Effector CD8-positive, alpha-beta T cell (primary cell): Measurements from ENCODE around the gene ABLIM1.

Source experiments
- DNase-seq: peaks from one replicate; lab custom pipeline; 2025; lab: John Stamatoyannopoulos, UW

Gene ABLIM1

DNA sequence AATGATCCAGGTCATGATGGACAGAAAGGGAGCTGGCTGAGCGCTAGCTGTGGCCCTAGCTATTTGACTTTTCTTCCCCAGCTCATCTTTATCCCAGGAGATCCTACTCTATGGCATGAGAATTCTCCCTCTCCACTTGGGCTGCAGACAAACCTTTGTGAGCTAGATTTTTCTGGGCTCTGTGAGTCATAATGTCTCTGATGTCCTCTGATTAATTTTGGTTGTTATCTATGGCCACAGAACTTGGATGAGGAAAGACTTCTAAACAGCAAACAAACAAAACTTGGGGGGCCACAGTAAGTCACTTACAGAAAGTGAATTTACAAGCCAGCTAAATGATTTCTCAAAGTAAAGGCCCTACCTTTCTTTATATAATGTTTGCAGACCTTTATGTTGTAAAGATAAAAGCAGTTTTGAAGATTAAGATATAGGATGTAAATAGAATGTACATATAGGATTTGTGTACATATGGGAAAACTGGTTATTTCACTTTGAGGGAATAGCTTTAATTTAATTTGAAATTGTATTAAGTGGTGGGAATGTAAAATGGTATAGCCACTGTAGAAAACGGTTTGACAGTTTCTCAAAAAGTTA is 10.4 kb downstream of the ABLIM1 start:
- no peak for DNase-seq

DNA sequence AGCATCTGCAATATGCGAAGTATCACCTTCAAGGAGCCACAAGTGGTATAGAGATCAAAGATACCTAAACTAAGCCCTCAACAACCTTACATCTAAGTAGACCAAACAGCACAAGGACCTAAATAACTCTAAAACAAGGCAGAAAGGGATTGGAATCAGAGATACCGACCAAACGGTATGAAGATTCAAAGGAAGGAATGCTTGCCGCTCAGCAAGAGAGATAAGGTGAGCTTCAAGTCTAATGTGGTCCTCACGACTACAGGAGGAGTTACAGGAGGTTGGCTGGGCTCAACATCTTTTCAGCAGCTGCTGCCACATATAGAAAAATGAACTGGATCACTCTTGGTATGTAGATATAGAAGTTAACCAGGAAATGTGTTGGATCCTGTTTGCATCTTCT is 11.6 kb downstream of the ABLIM1 start:
- DNase-seq: no peak

DNA sequence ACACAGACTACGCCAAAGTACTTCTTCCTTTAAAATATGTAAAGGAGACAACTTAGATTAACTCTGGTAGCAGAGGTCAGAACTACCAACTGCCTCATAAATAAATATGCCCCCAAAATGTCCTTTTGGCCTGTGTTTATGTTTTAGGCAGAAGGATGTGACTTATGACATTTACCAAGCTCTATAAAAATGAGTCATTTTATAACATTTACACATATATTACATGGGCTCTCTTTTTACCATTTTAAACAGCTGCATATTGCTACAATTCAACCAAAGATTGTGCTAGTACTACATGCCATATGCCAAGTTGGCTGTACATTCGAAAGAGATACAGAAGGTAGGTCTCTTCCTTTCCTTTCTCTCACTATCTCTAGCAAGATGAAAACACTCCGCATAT is 12.4 kb downstream of the ABLIM1 start:
- DNase-seq: no peak

DNA sequence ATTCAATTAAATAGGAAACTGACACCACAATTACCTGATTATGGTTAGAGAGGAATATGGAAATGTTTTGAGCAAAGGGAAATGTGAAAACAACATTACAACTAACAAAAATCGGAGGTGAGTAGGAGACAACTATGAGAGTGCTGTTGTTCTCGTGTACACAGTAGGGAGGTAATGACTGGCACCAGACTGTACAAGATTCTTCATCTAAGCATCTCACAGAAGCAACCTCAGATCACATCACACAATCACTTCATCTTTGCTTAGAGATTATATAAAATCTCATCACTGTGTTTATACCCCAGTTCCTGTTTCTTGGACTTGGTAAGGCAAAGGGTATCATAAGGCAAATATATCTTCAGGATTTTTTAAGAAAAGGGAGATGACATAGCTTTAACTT is 14.9 kb downstream of the ABLIM1 start:
- DNase-seq: no peak

DNA sequence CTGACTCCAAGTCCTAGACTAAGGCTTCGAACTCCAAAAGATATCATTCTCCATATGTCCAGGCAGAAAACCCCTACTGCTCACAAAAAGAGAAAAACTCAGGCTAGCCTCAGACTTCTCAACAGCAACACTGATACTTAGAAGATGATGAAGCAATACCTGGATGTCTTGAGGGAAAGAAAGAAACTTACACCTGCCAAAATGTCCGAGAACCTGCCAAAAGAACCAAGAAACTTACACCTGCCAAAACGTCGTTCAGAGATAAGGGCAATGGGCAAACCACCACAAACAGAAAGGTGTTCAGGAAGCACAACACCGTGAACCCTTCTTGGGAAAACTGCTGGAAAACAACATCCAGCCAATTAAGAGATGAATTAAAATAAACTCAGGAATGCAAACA is 15.3 kb downstream of the ABLIM1 start:
- DNase-seq: no peak

DNA sequence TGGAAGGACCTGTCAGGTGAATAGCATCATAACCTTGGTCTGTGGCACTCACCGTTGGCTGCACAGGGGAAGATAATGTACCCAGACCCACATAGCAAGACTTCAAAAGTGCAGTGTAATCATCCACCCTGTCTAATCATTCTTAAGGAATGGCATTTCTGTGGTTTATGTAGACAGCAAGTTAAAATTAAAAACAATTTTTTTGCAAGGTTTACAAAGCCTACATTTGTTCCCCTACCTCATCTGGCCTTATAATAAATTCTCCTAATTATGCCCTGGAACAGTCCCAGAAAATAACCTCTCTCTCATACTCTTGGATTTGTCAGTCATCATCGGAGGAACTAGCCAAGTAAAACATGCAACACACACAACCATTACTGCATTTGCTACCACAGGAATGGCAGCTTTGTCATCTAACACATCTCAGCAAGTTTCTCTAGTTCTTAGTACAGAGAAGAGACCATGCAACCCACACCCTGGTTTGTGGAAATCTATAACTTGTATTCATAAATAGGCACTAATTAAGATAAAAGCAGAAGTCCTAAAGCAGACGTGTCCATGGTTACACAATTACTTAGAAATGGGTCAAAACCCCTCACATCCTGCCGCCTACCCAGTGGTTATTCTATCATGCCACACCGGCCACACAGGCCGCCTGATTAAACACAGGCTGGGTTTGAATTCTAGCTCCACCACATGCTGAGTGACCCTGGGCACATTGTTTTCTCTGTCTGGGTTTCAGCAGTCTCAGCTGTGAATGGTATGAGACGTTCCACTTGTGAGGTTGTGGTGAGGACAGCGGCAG is 19.1 kb downstream of the ABLIM1 start:
- DNase-seq: no peak

DNA sequence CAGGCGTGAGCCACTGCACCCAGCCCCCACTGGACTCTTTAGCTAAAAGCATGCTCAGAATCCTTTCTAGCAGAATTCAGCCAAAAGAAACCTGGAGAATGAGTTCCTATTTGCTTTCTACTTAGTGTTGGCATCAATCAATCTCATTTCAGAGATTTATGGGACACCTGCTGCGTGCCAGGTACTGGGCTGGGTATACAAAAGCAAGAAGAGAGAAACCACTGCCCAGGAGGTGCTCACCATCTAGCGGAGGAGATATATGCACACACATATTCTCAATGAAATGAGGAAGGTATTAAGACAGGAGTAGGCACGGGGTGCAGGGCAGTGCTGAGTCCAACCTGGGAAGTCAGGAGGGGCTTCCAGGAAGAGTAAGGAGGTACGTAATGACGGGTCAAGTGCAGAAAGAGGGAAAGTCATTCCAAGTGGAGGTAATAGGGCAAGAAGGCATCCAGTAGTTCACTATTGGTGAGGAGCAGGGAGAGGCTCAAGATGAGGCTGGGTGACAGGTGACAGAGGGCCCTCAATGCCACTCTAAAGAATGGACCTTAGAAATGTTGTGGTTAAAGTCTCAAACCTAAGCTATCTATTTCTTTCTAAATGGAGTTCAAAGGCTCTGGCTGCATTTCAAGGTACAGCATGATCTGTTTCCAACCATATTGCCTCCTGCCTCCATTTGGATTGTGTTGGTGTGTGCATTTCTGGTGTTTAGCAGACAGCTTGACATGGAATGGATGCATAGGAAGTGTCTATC is 22.1 kb downstream of the ABLIM1 start:
- no peak for DNase-seq

DNA sequence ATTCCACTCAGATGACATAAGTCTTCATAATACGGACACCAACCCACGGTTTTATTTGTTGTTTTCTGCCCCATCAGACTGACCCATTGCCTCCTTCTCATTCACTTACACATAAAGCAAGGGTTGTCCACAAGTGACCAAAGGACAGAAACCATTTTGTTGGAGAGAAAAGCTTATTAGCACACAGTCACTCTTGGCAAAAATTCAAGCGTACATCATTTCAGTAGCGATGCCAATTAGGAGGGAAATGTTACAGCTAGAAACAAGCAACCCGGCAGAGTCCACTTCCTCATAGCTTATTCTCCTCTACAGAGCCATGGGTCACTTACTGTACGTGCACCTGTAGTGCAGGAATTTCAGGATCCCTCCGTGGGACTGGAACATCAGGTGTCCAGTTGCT is 23.0 kb downstream of the ABLIM1 start:
- no peak for DNase-seq

DNA sequence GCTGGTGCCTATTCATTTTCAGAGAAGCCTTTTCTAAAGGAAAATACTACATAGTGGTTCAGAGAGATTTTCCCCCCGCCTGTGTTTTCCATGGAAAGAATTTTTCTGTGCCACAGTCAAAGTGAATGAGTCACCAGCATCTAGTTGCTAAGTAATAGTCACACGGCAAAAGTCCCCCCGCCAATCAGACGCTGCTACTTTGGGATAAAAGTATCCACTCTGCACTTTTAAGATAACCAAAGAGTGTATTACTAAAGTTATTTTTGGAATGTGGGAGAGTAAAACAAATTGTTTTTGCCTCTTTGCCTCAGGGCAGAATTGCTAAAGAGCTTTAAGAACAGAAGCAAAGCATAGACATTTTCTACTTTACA is 23.5 kb downstream of the ABLIM1 start:
- no peak for DNase-seq

DNA sequence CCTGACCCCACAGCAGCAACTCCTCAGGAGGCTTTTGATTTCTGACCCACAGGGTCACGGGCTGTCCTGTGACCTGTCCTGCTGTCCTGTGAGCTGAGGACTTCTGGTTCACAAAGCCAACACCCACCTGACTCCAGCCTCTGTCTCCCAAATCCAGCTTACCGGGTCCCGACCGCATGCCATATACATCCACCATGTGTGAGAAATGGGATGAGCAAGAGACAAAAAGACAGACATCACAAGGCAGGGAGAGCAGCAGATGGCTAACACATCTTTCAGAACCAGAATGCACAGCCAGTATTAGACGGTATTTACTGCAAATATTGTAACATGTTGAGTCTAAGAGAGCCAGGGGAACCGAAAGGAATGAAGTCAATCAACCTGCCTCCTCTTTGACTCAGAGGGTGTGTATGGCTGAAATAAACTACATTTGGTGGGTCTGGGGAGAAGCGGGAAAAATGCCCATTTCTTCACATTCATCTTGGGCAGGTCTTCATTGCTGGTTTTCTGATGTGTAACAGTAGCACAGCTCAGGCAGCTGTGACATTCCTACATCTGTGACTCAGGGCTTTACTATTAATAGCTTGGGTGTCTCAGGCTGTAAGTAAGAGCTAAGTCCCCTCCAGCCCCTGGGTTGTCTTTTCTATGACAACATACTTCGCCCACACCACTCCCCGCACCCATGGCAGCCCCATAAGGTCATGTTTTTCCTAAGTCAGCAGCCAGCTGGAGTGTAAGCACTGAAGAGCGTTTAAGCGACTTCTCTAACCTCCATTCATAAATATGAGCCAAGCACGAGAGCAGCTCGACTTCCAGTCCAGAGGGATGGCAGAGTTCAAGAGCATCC is 25.0 kb downstream of the ABLIM1 start:
- no peak for DNase-seq

DNA sequence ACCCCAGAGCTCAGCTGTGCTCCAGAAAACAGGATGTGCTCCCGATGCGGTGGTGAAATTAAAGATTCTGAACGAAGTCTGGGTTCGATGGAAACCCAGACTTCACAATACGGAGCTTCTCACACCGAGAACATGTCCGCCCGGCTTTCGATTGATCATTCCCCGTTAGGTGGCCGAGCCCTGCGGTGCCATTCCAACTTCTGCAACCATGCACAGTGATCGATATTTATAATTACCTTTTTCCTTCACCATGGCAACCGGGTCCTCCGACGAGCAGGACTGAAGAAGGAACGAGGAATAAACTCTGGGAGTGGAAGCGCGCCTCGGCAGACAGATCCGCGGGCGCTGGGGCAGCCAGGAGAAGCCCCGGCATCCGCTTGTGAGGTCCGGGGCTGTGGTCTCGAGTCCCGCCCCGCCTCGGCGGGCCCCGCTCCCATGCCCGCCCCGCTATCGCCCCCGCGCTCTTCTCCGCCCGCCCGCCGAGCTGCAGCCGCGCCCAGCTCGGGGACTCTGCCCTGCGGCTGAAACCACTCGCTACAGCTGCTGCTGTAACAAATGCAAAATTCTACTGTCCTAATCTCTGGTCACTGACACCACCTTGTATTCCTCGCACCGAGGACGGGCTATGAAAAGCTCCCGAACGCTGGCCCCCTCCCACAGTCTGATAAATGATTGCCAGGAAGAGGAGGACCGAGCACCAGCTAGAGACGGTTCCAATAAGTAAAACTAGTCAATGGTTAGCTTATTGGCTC is 26.2 kb downstream of the ABLIM1 start:
- no peak for DNase-seq

DNA sequence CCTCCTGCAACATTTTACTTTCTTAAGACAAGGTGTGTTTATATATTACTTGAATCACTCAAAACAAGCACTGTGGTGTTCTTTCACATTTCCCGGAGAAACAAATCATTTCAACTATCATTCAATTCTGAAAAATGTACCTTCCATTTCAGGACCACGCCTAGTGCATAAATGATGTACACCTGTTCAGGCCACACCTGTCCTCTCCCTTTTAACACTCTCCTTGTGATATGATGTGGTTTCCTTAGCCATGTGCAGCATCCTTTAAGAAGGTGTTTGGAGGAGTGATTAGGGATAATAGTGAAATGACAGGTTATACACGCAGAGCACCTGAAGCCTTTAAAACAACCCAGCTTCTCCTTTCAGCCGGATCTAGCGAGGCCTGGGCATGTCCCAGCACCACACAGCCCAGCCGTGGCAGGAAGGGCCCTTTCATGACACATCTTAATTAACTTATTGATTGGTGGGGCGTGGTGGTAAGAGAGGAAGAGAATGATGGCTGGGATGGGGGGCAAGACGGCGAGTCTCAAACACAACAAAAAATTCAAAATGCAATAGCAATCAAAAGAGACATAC is 26.9 kb downstream of the ABLIM1 start:
- DNase-seq: no peak

DNA sequence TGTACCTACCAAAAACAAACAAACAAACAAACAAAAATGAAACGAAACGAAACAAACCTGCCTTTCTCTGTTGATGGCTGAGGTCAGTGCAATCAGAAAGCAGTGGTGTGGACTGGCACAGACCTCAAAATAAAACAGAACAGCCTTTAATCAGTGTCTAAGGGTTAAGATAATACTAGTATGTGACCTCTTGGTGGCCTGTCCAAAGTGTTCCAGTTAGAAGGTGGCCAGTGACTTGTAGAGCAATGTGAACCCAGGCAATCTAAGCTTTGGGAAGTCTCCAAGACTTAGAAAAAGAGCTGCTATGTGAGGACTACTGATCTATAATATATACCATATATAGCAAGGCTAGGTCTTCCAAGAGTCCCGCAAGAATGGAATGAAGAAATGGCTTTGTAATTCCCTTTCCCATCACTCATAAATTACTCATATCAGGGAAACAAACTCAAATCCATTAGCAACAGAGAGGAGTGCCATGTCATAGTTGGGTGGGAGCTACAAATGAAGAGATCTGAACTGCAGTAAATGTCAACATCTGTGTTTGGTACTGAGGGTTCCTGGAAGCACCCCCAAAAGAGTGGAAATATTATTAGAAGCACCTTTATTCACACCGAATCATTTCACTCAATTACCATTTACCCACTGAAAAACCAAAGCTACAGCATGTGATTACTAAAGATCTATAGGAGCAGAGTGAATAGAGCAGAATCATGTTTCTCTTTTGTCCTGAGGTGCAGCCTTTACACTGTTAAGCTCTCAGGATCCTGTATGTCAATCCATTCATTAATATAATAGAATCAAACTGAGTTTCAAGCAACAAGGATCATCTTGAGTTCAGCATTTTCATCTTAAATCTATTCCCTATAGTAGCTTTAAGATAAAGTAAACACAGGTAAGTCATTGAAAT is 28.0 kb downstream of the ABLIM1 start:
- DNase-seq: no peak

DNA sequence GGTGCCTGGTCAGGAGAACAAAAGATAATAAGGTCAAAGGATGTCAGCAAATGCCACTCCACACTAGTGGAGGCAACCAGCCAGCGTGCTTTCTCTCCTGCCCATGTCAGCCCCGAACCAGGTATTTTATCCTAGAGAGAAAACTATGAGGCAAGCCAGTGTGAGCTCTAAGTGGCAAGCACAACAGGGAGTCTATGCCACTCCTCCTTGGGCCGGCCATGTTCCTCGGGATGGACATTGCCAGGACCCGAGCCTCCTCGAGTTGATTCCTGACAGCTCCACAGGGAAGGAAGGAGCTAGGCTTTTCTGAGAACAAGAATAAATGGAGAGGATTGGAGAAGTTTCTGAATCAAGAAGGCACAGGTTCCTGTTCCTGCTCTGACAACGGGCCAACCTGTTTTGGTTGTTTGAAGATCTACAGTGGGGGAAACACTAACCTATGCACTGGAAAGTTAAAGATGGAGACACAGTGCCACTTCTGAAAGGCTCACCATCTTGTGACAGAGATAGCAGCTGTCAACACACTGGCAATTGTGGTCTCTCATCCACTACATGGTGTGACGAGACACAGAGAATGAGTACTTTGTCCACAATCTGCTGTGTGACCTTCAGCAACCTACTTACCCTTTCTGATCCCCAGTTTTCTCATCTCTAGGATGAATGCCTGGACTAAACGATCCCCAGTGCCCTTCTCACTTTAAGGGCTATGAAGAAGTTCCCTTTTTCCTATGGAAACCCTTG is 28.8 kb downstream of the ABLIM1 start:
- DNase-seq: no peak

DNA sequence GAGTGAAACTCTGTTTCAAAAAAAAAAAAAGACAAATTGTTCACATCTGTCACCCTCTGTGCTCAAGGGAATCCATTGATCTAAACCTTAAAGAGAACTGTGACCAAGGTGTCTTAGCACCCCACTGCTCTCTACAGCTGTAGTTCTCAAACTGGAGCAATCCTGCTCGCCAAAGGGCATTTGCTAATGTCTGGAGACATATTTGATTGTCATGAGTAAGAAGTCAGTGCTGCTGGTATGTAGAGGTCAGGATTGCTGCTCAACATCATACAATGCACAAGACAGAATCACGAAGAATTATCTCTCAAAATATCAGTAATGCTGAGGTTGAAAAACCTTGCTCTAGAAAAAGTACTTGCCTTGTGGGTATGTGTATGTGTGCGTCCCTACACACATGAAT is 30.0 kb downstream of the ABLIM1 start:
- no peak for DNase-seq

DNA sequence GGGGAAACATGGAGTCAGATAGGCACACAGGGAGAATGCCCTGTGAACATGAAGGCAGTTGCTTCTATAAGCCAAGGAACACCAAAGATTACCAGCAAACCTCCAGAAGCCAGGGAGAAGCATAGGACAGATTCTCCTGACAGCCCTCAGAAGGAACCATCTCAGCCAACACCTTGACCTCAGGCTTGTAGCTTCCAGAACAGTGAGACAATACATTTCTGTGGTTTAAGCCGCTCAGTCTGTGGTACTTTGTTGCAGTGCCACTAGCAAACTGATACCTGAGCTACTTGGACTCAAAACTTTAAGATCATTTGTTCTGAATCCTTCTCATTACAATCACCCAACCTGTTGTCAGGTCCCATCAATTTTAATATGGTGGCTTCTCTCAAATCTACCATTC is 31.2 kb downstream of the ABLIM1 start:
- DNase-seq: no peak

DNA sequence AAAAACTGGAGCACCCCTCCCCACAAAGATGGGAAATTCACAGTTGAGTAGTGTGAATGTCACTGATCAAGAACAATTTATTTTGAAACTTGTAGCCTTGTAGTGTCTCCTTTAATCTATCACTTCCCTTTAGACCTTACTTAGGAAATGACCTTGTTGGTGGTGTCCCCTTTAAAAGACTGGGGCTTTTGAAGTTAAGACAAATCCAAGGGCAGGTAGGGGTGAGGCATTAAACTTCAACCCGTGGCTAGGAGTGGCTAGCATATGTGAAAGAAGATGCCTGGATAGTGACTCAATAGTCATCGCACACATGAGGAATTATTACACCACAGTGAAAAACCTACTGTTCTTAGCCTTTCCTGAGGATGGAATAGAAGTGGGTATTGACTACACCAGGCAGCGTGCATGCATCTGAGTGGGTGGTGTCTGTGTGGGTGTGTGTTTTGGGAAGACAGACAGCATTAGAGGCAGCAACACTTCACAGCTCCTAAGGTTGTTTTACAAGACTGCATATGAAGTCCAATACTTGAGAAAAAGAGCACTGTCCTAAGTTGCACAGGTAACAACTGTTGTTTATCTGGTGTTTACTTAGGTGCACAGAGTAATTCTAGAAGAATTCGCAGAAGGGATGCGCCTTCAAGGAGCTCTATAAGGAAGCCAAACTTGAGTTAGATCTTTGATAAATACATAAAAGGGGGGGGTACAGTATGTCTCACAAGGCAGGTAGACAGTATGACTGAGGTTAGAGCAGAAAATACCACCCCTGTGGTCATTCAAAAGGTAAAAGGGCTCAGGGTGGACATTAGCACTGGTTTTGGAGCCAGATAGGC is 32.9 kb downstream of the ABLIM1 start:
- DNase-seq: no peak

DNA sequence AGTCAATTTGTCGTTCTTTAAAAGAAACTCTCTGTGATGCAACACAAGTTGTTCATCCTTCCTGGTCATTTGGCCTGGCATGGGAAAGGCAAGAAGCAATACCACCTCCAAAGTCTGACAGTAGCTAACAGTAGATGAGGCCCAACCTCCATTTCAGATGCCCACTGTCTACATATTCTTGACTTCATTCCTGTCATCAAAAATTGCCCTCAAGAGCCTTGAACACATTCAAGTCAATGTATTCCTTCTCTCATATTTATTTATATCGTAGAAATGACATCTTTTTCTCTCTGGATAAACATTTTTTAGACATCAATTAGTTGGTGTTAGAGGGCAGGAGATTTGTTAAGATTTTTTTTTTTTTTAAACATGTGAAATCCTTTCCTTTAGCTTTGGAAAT is 33.7 kb downstream of the ABLIM1 start:
- no peak for DNase-seq
